ENCODE measurements around the gene SIL1.

DNA sequence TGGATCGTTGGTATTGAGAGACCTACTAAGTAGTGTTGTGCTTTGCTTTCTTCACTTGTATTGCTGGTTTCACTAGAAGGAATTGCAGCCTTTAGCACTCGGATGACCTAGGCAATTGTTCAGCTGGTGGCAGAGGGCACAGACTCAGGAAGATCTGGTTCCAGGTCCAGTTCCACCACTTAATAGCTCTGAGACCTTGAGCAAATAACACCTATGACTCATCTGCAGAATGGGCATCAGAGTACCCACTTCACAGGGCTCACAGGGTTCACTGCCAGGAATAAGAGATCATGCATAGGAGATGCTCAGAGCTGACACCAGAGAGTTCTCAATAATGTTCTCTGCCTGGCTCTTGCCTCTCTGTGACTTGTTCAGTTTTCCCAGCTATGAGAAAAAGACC, 133.6 kb downstream of the SIL1 start:
- TF ChIP-seq POLR2AphosphoS5 (IDR thresholded peaks at IDR 0.05; ENCODE audit: low read depth, low read length), result no peak
- no peak for TF ChIP-seq POLR2A (IDR thresholded peaks at IDR 0.05; ENCODE audit: low read depth, low read length)
